PC-9 (cell line): ENCODE data around the gene KLHL26. TPM values are rescaled to one million over a fixed set of nuclear protein-coding genes. Genes with fewer than 3 reads are reported as not detected.

Source experiments
- BruUV-seq: library from RNA; stranded (reverse); fragments of 400-500 nt; replicated peaks from 2 replicates; lab custom pipeline; 2021; lab: Mats Ljungman, UMichigan
- CTCF ChIA-PET: fragments of 300-600 bp; sonication (Branson Sonifier 250); formaldehyde crosslinking; loops from one replicate; lab custom pipeline; 2022; ENCODE audit warnings: antibody characterized with exemption; lab: Charles Lee
- POLR2A ChIA-PET: fragments of 300-600 bp; sonication (Branson Sonifier 250); formaldehyde crosslinking; loops from one replicate; lab custom pipeline; 2022; ENCODE audit warnings: antibody characterized with exemption; ENCODE audit not compliant: unreplicated experiment; lab: Charles Lee
- DNase-seq, 2 experiments: peaks; one replicate each; pipeline versions ENCODE4 v3.0.0 to v3.0.0-alpha.2; 2015 to 2022; ENCODE audit warnings: mixed read lengths in 1 of 2
- H2AFZ ChIP-seq: fragments of 200-600 bp; sonication (generic); 2 replicates; pipeline ENCODE4 v1.8.1; 2017; ENCODE audit warnings: antibody characterized with exemption
- H3F3A ChIP-seq: fragments of 200-600 bp; sonication (generic); 2 replicates; pipeline ENCODE4 v1.8.1; 2017; ENCODE audit warnings: antibody characterized with exemption, mild to moderate bottlenecking, low read depth; ENCODE audit not compliant: insufficient read depth
- H3K27ac ChIP-seq: fragments of 200-600 bp; sonication (generic); 2 replicates; pipeline ENCODE4 v1.6.1; 2016; ENCODE audit warnings: mixed run types
- H3K27me3 ChIP-seq: fragments of 200-600 bp; sonication (generic); 2 replicates; pipeline ENCODE4 v1.6.1; 2016; ENCODE audit warnings: low read depth, mixed run types; ENCODE audit not compliant: insufficient read depth
- H3K36me3 ChIP-seq: fragments of 200-600 bp; sonication (generic); 2 replicates; pipeline ENCODE4 v1.6.1; 2016; ENCODE audit warnings: low read depth, mixed run types
- H3K4me1 ChIP-seq: fragments of 200-600 bp; sonication (generic); replicated peaks from 2 replicates; pipeline ENCODE4 v1.6.1; 2016; ENCODE audit warnings: mixed run types; ENCODE audit not compliant: insufficient read depth
- H3K4me2 ChIP-seq: fragments of 200-600 bp; sonication (generic); 2 replicates; pipeline ENCODE4 v1.6.1; 2017; ENCODE audit warnings: mixed run types
- H3K4me3 ChIP-seq: fragments of 200-600 bp; sonication (generic); 2 replicates; pipeline ENCODE4 v1.6.1; 2016; ENCODE audit warnings: mixed run types
- H3K79me2 ChIP-seq: fragments of 200-600 bp; sonication (generic); 2 replicates; pipeline ENCODE4 v1.6.1; 2017; ENCODE audit warnings: low read depth, mixed run types
- H3K9me2 ChIP-seq: fragments of 200-600 bp; sonication (generic); 2 replicates; pipeline ENCODE4 v1.8.1; 2017; ENCODE audit warnings: mild to moderate bottlenecking; ENCODE audit not compliant: insufficient read depth
- H3K9me3 ChIP-seq: fragments of 200-600 bp; sonication (generic); 2 replicates; pipeline ENCODE4 v1.8.1; 2016; ENCODE audit warnings: low read depth; ENCODE audit not compliant: insufficient read depth
- H4K20me1 ChIP-seq: fragments of 200-600 bp; sonication (generic); 2 replicates; pipeline ENCODE4 v1.8.1; 2017; ENCODE audit not compliant: insufficient read depth
- CTCF ChIP-seq: fragments of 200-600 bp; sonication (generic); conservative IDR thresholded peaks from 2 replicates; pipeline ENCODE4 v1.6.1; 2017; ENCODE audit warnings: mixed run types, antibody characterized with exemption, mild to moderate bottlenecking, moderate library complexity
- EZH2 ChIP-seq: fragments of 200-600 bp; sonication (generic); IDR thresholded peaks from 2 replicates; pipeline ENCODE4 v1.8.0; 2017; ENCODE audit warnings: antibody characterized with exemption, low read depth
- intact Hi-C: fragments of 100-400 bp; cut with micrococcal nuclease; formaldehyde crosslinking; loops from one replicate; pipeline ENCODE4 v1.10.0; 2022; ENCODE audit not compliant: unreplicated experiment
- total RNA-seq: library from RNA; stranded (reverse); gene quantifications from 2 replicates; pipeline ENCODE4 v1.2.3, GENCODE V29; 2021

The KLHL26 gene
- total RNA-seq, 1 experiment from 2014 or later = 11.8 TPM

GRCh38 chr19:18610245-18610555 is 26.6 kb upstream of the KLHL26 start:
- POLR2A ChIA-PET = interaction anchor here (0.6 kb wide), 2 partner anchors 16 to 277 kb away, joined by 7 to 16 read pairs; no protein-coding TSS in a partner anchor
- H4K20me1 ChIP-seq = no peaks in the 10 kb centered on the region
- no peak for TF ChIP-seq CTCF
- TF ChIP-seq EZH2 = no peak
- no TSS peak for BruUV-seq
- DNase-seq = peak in 1 of 2 experiments; percentile 25
- H3K4me2 ChIP-seq = peak overlapping the region; percentile 68
- H3K79me2 ChIP-seq = no peaks in the 10 kb centered on the region
- no peaks in the 10 kb centered on the region for H3K9me3 ChIP-seq
- no peaks in the 10 kb centered on the region for H3K36me3 ChIP-seq
- H3K4me1 ChIP-seq = peaks cover 26% of the 10 kb centered on the region
- no peak overlapping the region for H2AFZ ChIP-seq
- H3K9me2 ChIP-seq = no peaks in the 10 kb centered on the region
- H3K27me3 ChIP-seq = peaks cover 90% of the 10 kb centered on the region
- no peak overlapping the region for H3K27ac ChIP-seq
- peaks cover 30% of the 10 kb centered on the region; the same call in 1 of the 2 replicates for H3F3A ChIP-seq
- CTCF ChIA-PET = interaction anchor here (0.5 kb wide), 1 partner anchor 234 kb away, joined by 13 read pairs; no protein-coding TSS in a partner anchor
- H3K4me3 ChIP-seq = peak overlapping the region; percentile 34; the same call in 1 of the 2 replicates
- intact Hi-C loops = no loop called here

- Histone ChIP-seq H3K4me1 (peaks cover 26% of the 10 kb centered on the region), H3K4me3 (peak overlapping the region; percentile 34; the same call in 1 of the 2 replicates), H4K20me1 (no peaks in the 10 kb centered on the region), H3F3A (peaks cover 27% of the 10 kb centered on the region; the same call in 1 of the 2 replicates), H3K36me3 (no peaks in the 10 kb centered on the region), H2AFZ (no peak overlapping the region), H3K27ac (no peak overlapping the region), H3K79me2 (no peaks in the 10 kb centered on the region), H3K9me2 (no peaks in the 10 kb centered on the region), H3K9me3 (no peaks in the 10 kb centered on the region), H3K27me3 (peaks cover 90% of the 10 kb centered on the region), H3K4me2 (peak overlapping the region; percentile 68)
- ChIA-PET CTCF (no interaction called here), POLR2A (interaction anchor here (0.6 kb wide), 2 partner anchors 17 to 277 kb away, joined by 7 to 16 read pairs; no protein-coding TSS in a partner anchor)
- BruUV-seq = no TSS peak
- DNase-seq = no peak
- TF ChIP-seq EZH2 (peak; percentile 97; the same call in 1 of the 2 replicates), CTCF (no peak)
- intact Hi-C loops = no loop called here
Measured at GRCh38 chr19:18610556-18611326, 26.1 kb upstream of the KLHL26 start.

GRCh38 chr19:18611327-18612050 is 25.3 kb upstream of the KLHL26 start:
- H3K79me2 ChIP-seq = no peaks in the 10 kb centered on the region
- no peaks in the 10 kb centered on the region for H3K9me2 ChIP-seq
- no peaks in the 10 kb centered on the region for H4K20me1 ChIP-seq
- BruUV-seq = no TSS peak
- H3K27ac ChIP-seq = no peak overlapping the region
- peaks cover 27% of the 10 kb centered on the region; the same call in 1 of the 2 replicates for H3F3A ChIP-seq
- no peak overlapping the region for H3K4me3 ChIP-seq
- TF ChIP-seq CTCF = no peak
- TF ChIP-seq EZH2 = peak; percentile 3
- no peak for DNase-seq
- ChIA-PET CTCF (no interaction called here), POLR2A (no interaction called here)
- H3K27me3 ChIP-seq = peaks cover 88% of the 10 kb centered on the region
- no peak overlapping the region for H2AFZ ChIP-seq
- H3K9me3 ChIP-seq = no peaks in the 10 kb centered on the region
- intact Hi-C loops = no loop called here
- no peaks in the 10 kb centered on the region for H3K36me3 ChIP-seq
- peak overlapping the region; percentile 68 for H3K4me2 ChIP-seq
- peaks cover 26% of the 10 kb centered on the region for H3K4me1 ChIP-seq
